SKM-1 treated with dmso at 0.1 percent for 144 hours (cell line): ENCODE data around the gene MED13.
"Not testable (repeated sequence)": the region's sequence is repeated elsewhere in the genome, so short reads cannot be mapped to it uniquely, and the experiment has no call there.

ENCODE experiments used
- DNase-seq: peaks from one replicate; lab custom pipeline; 2025; ENCODE audit not compliant: unreplicated experiment; lab: John Stamatoyannopoulos, UW

MED13 gene

DNA sequence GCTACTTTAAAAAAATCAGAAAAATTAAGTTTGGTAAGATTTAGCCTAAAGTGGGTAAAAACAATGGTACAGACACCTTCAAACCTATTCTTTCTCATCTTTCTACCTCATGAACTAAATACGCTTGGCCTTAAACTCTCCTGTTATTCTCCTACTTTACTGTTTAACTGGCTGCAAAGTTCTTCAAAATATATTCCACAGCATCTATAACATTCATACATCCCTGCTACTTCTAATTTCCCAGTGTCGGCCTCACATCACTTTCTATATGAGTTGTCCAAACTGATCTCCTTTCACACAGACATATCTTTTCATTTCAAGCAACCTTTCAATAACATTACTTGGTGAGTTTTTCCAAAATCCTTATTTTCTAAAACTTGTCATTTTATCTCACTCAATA lies 64.0 kb downstream of the MED13 start:
- DNase-seq = no peak

DNA sequence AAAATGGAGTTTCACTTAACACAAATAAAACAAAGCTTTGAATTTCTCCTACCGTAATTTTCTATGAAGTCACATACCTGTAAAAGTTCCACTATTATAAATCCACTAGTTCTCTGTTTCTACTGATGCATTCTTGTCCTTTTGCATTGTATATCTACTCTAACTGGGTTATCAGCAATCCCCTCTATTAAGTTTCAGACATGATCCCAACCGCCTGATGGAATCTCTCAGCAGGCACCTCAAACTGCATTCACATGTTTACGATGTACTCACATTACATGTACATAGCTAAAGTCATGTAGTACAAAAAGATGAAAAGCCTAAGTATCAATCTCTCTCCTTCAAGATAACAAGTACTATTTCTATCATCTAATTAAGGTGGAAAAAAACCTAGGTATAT lies 64.9 kb downstream of the MED13 start:
- no peak for DNase-seq

DNA sequence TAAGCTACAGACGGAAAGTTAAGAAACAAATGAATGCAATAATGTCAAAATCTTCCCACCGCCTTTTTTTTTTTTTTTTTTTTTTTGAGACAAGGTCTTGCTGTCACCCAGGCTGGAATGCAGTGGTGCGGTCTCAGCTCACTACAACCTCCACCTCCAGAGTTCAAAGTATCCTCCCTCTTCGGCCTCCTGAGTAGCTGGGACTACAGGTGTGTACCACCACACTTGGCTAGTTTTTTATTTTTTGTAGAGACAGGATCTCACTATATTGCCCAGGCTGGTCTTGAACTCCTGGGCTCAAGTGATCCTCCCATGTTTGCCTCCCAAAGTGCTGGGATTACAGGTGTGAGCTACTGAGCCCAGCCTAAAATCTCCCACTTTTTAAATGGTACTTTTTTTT lies 66.5 kb downstream of the MED13 start:
- DNase-seq = not testable (repeated sequence)

DNA sequence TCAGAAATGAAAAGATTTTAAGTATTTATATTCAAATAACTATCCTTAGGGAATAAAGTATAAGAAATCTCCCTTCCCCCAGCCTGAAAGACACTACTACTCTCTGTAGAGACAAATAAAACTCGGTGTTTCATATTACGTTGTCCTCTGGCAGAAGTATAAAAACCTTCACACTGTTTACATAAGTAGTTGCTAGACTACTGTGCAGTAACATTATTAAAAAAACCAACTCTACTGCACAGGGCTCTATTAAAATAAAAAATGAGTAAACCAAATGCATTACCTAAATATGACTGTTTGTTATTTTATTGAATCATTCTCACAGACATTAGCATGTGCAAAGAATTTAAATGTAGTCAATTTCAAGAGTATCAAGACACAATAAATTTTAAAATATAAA lies 67.4 kb downstream of the MED13 start:
- DNase-seq = no peak

DNA sequence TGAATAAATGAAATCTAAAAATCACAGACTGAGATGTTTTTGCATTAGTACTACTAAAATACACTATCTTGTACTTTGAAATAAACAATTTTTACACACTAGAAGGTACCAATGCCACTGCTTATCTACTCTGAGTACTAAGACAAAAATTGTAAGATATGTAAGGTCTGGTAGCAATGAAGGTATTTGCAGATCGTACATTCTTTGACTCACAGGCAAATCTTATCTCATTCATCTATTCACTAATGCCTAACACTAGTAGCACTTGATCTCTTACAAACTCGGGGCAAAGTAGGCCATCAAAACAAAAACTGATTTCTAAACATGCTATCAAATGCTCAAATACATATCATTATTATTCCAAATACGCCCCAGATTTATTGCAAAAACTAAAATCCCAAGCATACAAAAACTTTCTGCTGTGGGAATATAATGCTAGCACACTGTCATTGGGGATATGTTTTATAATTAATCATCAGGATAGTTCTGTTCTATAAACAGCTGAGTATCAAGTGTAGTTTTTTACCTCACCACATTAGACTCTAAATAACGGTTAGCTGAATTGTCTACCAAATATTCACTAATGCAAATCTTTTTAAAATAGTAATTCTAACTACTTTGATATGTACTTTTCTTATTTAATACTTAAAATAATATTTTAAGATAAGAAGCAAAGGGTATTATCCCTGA lies 68.0 kb downstream of the MED13 start:
- no peak for DNase-seq

- DNase-seq = no peak
These were observed 75.6 kb downstream of the MED13 start for GRCh38 chr17:61989509-61989908.

DNA sequence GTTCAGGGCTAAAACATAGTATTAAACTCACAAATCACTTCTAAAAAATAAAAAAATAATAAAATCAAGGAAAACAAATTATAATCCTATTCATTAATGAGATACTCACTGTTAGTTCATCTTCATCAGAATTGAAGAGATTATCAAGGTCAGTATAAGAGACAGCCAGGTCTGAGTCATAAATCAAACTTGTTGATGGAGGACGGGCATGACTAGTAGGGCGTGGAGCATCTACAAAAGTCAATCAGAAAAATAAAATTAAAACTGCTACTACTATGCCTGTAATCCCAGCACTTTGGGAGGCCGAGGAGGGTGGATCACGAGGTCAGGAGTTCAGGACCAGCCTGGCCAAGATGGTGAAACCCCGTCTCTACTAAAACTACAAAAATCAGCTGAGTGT lies 78.2 kb downstream of the MED13 start:
- no peak for DNase-seq

DNA sequence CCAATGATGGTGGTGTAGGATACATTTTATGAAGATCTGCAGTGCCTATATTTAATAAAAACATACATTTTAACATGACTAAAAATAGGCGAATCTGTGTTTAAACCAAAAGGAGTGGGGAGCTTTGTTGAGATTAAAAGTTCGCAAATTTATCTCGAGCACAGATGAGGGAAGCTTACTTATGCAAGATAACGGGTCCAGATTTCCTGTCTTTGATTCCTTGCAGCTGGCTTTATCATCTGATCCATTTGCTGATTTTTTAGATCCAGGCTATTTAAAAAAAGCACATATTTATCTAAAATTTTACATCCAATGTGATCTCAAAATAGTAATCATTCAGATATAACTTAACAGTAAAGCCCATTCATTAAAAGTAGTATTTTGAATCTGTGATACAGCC lies 80.3 kb downstream of the MED13 start:
- no peak for DNase-seq

DNA sequence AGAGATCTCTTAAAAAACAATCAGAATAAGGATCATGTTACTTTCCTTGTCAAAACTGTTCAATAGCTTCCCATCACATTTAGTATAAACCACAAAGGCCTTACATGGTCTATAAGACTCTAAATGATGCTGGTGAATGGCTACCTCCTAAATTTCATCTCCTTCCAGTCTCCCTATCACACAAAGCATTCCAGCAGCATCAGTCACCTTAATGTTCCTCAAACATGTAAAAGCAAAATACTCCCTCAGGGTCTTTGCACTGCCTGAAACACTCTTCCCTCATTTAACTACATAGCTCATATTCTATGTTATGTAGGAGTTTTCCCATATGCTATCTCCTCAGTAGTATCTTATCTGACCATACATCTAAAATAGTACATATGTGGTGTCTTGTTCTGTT lies 83.8 kb downstream of the MED13 start:
- DNase-seq = no peak

- DNase-seq = no peak
These were observed 84.5 kb downstream of the MED13 start for GRCh38 chr17:61980535-61980934.

DNA sequence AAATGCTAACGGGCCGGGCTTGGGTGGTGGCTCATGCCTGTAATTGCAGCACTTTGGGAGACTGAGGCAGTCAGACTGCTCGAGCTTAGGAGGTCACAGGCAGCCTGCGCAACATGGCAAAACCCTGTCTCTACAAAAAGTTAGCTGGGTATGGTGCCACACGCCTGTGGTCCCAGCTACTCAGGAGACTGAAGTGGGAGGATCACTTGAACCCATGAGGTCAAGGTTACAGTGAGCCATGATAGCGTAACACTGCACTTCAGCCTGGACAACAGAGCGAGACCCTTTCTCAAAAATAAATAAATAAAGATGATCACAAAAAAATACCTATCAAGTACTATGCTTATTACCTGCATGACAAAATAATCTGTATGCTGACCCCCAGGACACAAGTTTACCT lies 91.0 kb downstream of the MED13 start:
- no peak for DNase-seq

DNA sequence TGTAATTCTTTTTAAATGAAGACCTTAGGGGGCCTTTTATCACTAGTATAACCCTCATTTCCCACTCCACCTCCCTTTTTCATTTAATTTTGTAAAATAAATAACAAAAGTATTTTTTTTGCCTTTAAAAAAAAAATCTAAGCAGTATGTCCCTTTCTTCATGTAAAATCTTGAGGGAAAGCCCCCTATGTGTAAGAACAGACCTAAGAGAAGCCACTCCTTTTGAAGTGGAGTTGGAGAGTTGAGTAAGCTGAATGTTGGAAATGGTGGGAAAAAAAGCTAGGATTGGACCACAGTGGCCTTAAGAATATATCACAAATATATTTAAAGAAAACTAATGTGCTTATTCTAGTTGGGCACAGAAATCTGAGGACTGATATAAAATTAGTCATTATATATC lies 92.8 kb downstream of the MED13 start:
- DNase-seq = no peak

- peak; percentile 73 for DNase-seq
These were observed 95.0 kb downstream of the MED13 start for GRCh38 chr17:61970030-61970429.

- DNase-seq = no peak
These were observed 96.3 kb downstream of the MED13 start for GRCh38 chr17:61968757-61969156.

DNA sequence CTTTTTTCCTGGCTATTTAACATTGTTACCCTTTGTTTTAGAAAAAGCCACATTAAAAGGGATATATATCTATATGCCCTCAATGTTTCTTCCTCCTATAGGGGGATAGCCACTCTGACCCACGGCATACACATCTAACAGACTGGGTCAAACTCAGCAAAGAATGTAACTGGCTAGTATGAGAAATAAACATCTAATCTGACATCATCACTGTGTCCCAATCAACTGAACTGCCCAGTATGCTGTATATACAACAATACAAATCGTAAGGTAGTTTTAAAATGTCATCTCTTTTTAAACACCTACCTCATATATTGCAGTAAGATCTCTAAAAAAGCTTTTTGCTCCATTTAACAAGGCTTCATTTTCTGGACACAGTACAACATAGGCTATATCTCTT lies 97.3 kb downstream of the MED13 start:
- DNase-seq = no peak

GRCh38 chr17:61966191-61966590 lies 98.9 kb downstream of the MED13 start:
- DNase-seq = no peak

- DNase-seq = no peak
These were observed 109.5 kb downstream of the MED13 start for GRCh38 chr17:61955619-61956018.

DNA sequence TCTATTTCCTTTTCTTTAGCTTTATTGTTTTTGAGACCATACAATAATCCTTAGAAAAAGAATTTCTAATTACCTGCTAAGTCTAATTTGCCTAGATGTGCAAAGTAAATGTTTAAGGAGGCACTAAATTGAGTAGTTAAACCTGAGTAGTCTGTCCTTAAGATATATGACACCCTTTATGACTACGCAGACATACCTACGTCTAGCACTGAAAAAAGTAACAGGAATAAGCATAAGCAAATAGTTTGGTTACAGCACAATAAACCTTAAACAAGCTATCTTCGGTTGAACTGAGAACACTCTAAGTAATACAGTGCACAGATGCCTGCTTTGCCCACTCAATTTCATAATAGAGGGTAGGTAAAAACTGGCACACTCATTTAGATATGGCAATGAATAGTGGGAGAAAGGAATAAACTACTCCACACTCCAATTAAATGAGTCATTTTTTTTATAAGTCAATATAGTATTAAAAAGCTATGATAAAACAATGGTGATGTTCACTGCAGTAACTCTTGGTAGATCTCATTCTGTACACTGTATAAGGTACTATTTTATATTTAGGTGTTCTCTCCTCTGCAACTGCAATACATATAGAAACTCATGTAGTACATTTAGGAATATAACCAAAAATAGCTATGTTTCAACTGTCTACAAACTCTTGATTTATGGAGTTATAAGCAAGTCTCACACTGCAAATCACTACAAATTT lies 117.6 kb downstream of the MED13 start:
- no peak for DNase-seq

DNA sequence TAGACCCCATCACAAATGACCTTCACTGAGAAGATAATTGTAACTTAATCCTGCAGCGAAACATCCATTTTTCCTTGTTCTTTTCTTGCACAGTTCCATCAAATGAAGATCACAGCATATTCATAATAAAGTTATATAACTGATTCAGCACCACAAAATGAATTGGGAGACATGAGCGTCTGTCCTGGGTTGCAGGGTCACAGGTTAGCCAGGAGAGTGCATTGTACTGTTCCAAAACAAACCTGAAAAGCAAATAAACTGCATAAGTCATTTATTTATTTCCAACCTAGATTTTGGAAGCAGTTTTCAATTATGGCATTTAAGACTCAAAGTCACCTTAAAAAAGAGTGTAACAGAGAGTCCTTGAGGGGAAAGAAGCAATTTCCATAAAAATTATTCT lies 118.7 kb downstream of the MED13 start:
- no peak for DNase-seq

GRCh38 chr17:61943117-61943516 lies 122.0 kb downstream of the MED13 start:
- no peak for DNase-seq

- DNase-seq = no peak
These were observed 123.0 kb downstream of the MED13 start for GRCh38 chr17:61942085-61942484.

DNA sequence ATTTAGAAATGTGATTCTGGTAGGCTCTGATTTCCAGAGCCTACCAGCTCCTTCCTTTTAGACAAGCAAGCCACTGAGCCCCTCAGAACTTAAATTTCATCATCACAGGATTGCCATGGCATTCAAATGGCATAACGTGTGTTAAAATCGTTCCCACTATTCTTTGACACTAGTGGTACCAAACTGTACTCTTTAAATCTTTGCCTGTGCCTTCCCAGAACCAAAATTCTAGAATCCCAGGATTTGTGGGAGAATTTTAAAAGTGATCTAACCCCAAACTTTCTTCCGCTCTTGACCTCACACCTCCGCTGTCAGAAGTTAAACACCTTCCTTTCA lies 137.0 kb downstream of the MED13 start:
- DNase-seq = no peak
